ENCODE results near the gene ANKS1A.

Gene ANKS1A

GRCh38 chr6:35089935-35090505 lies 201.0 kb downstream of the ANKS1A start:
- no peak overlapping the region for H3K4me3 ChIP-seq (ENCODE audit: low read depth, low read length)
- TF ChIP-seq CTCF (IDR thresholded peaks at IDR 0.05; ENCODE audit: low read depth, low read length) = no peak

- H3K4me3 ChIP-seq (ENCODE audit: low read depth, low read length) = no peak overlapping the region
- TF ChIP-seq CTCF (IDR thresholded peaks at IDR 0.05; ENCODE audit: low read depth, low read length) = no peak
Observed at GRCh38 chr6:35090734-35091133, 201.7 kb downstream of the ANKS1A start.

GRCh38 chr6:35091346-35092083 lies 202.5 kb downstream of the ANKS1A start:
- H3K4me3 ChIP-seq (ENCODE audit: low read depth, low read length) = no peak overlapping the region
- TF ChIP-seq CTCF (IDR thresholded peaks at IDR 0.05; ENCODE audit: low read depth, low read length) = no peak

- no peak for TF ChIP-seq CTCF (IDR thresholded peaks at IDR 0.05; ENCODE audit: low read depth, low read length)
- H3K4me3 ChIP-seq (ENCODE audit: low read depth, low read length) = no peak overlapping the region
Observed at GRCh38 chr6:35092362-35093117, 203.5 kb downstream of the ANKS1A start.

GRCh38 chr6:35093118-35093445 lies 204.0 kb downstream of the ANKS1A start:
- no peak for TF ChIP-seq CTCF (IDR thresholded peaks at IDR 0.05; ENCODE audit: low read depth, low read length)

GRCh38 chr6:35093783-35094182 lies 204.7 kb downstream of the ANKS1A start:
- no peak for TF ChIP-seq CTCF (IDR thresholded peaks at IDR 0.05; ENCODE audit: low read depth, low read length)

More at GRCh38 chr6:35093118-35093445, 204.0 kb downstream of the ANKS1A start:
- no peak overlapping the region for H3K4me3 ChIP-seq (ENCODE audit: low read depth, low read length)

GRCh38 chr6:35094183-35094582 lies 205.1 kb downstream of the ANKS1A start:
- TF ChIP-seq CTCF (IDR thresholded peaks at IDR 0.05; ENCODE audit: low read depth, low read length) = no peak
- H3K4me3 ChIP-seq (ENCODE audit: low read depth, low read length) = no peak overlapping the region

More at GRCh38 chr6:35093783-35094182, 204.7 kb downstream of the ANKS1A start:
- no peak overlapping the region for H3K4me3 ChIP-seq (ENCODE audit: low read depth, low read length)
